D721Med (cell line): ENCODE measurements around the gene UTF1.

ENCODE experiments used
- DNase-seq: peaks from one replicate; pipeline ENCODE4 v3.0.0; 2011; ENCODE audit warnings: low spot score; ENCODE audit not compliant: insufficient read length
- FAIRE-seq: peaks from 2 replicates; lab custom pipeline; 2011; peaks lifted over from hg19 to GRCh38; lab: Jason Lieb, UNC
- TF ChIP-seq, protein P1 (sequence below): IDR thresholded peaks from 2 replicates; pipeline ENCODE4 v1.5.1; 2012; ENCODE audit warnings: mild to moderate bottlenecking, control low read depth; ENCODE audit not compliant: insufficient read depth; ENCODE audit errors: missing control alignments

The UTF1 gene

GRCh38 chr10:133230044-133230361 lies at the start of gene UTF1:
UTF1 (plus strand) TSS chr10:133230217; CDS start chr10:133230289, 72 bp downstream.
- DNase-seq (no peak), FAIRE-seq (no peak)
- TF ChIP-seq, protein P1, sequence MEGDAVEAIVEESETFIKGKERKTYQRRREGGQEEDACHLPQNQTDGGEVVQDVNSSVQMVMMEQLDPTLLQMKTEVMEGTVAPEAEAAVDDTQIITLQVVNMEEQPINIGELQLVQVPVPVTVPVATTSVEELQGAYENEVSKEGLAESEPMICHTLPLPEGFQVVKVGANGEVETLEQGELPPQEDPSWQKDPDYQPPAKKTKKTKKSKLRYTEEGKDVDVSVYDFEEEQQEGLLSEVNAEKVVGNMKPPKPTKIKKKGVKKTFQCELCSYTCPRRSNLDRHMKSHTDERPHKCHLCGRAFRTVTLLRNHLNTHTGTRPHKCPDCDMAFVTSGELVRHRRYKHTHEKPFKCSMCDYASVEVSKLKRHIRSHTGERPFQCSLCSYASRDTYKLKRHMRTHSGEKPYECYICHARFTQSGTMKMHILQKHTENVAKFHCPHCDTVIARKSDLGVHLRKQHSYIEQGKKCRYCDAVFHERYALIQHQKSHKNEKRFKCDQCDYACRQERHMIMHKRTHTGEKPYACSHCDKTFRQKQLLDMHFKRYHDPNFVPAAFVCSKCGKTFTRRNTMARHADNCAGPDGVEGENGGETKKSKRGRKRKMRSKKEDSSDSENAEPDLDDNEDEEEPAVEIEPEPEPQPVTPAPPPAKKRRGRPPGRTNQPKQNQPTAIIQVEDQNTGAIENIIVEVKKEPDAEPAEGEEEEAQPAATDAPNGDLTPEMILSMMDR = no peak

- no peak for DNase-seq
- TF ChIP-seq, protein P1 = no peak
- no peak for FAIRE-seq
Observed at GRCh38 chr10:133180965-133181639, 48.9 kb upstream of the UTF1 start.

GRCh38 chr10:133182190-133182589 lies 47.8 kb upstream of the UTF1 start:
- FAIRE-seq (no peak), DNase-seq (no peak)
- TF ChIP-seq, protein P1 = no peak

DNA sequence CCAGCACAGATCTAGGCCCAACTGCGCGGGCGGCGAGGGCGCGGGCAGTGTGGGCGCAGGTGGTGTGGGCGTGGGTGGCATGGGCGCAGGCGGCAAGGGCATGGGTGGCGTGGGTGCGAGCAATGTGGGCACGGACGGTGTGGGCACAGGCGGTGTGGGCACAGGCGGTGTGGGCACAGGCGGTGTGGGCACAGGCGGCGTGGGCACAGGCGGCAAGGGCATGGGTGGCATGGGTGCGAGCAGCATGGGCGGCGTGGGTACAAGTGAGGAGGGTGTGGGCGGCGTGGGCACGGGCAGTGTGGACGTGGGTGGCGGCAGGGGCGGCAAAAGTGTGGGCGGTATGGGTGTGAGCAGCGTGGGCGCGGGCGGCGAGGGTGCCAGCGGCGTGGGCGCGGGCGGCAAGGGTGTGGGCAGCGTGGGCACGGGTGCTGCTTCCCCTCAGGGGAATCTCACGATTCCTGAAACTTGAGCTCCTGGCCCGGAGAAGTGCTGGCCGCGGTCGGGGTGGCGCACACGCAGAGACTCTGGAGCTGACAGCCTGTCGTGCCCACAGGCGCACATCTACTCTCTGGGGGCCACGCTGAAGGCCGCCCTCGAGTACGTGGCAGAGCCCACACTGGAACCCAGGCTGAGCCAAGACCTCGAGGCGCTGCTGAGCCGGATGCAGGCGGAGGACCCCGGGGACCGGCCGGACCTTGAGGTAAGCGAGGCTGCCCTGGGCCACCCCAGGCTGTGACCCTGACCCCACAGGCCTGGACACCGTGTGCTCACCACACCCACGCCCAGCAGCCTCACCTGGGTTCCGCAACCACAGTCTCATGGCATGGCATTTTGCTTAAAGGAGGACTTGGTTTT lies 47.0 kb upstream of the UTF1 start:
- DNase-seq = no peak
- TF ChIP-seq, protein P1 = no peak
- no peak for FAIRE-seq

- TF ChIP-seq, protein P1 = no peak
- DNase-seq (no peak), FAIRE-seq (no peak)
Observed at GRCh38 chr10:133183646-133184378, 46.2 kb upstream of the UTF1 start.

- TF ChIP-seq, protein P1 = no peak
- no peak for DNase-seq
- FAIRE-seq = no peak
Observed at GRCh38 chr10:133184591-133185244, 45.3 kb upstream of the UTF1 start.
